DOHH2 (cell line): Measurements from ENCODE around the gene TENT5A.

Source experiments
- CTCF ChIP-seq: fragments of 200-600 bp; sonication (generic); IDR thresholded peaks from one replicate; pipeline ENCODE4 v1.5.1; 2014; ENCODE audit warnings: antibody characterized with exemption, mild to moderate bottlenecking, low read depth, low read length; ENCODE audit not compliant: poor library complexity, severe bottlenecking
- EZH2phosphoT487 ChIP-seq: fragments of 200-600 bp; sonication (generic); IDR thresholded peaks from 2 replicates; pipeline ENCODE4 v1.6.1; 2017; ENCODE audit warnings: borderline replicate concordance, mild to moderate bottlenecking, antibody characterized with exemption, low read length, moderate library complexity, mixed read lengths

- TF ChIP-seq CTCF: no peak
- no peak for TF ChIP-seq EZH2phosphoT487
Observed at GRCh38 chr6:81736428-81736827, 16.1 kb downstream of the TENT5A start.
